BE2C (cell line): Measurements from ENCODE around the gene CHAMP1.

Experiments used
- DNase-seq: peaks from one replicate; pipeline ENCODE4 v3.0.0-alpha.2; 2020
- H3K27me3 ChIP-seq: fragments of 250-450 bp; sonication (Bioruptor Pico); 2 replicates; pipeline ENCODE4 v1.5.1; 2020; ENCODE audit warnings: mild to moderate bottlenecking
- H3K36me3 ChIP-seq: fragments of 250-450 bp; sonication (Bioruptor Pico); 2 replicates; pipeline ENCODE4 v1.5.1; 2020; ENCODE audit warnings: mild to moderate bottlenecking
- H3K4me1 ChIP-seq: fragments of 250-450 bp; sonication (Bioruptor Pico); 2 replicates; pipeline ENCODE4 v1.5.1; 2020
- H3K4me3 ChIP-seq: 2 replicates; pipeline ENCODE4 v1.5.1; 2011; ENCODE audit warnings: low read depth, low read length
- H3K9me3 ChIP-seq: fragments of 250-450 bp; sonication (Bioruptor Pico); 2 replicates; pipeline ENCODE4 v1.5.1; 2020
- TF ChIP-seq, protein P1 (sequence below): IDR thresholded peaks from 2 replicates; pipeline ENCODE4 v1.5.1; 2012; ENCODE audit warnings: mild to moderate bottlenecking, low read depth, low read length

The CHAMP1 gene

DNA sequence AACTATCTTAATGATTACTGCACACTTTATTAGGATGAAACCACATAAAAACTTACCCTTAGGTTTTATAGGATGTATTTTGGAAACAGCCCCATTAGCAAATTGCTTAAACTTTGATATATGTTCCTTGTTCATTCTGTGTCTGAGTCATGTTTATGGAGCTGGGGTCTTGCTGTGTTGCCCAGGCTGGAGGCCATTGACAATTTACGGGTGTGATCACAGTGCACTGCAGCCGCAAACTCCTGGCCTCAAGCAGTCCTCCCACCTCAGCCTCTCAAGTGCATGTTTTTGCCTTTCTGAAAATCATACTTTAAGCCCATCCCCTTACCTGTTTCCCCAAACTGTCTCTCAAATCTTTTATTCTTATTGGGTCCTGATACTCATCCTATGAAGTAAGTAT is 5.2 kb upstream of the CHAMP1 start:
- Histone ChIP-seq H3K36me3 (peaks cover 10% of the 10 kb centered on the region; the same call in 1 of the 2 replicates), H3K9me3 (no peaks in the 10 kb centered on the region), H3K27me3 (no peaks in the 10 kb centered on the region), H3K4me3 (no peak overlapping the region), H3K4me1 (no peaks in the 10 kb centered on the region; the same call in 1 of the 2 replicates)
- no peak for DNase-seq
- TF ChIP-seq, protein P1, sequence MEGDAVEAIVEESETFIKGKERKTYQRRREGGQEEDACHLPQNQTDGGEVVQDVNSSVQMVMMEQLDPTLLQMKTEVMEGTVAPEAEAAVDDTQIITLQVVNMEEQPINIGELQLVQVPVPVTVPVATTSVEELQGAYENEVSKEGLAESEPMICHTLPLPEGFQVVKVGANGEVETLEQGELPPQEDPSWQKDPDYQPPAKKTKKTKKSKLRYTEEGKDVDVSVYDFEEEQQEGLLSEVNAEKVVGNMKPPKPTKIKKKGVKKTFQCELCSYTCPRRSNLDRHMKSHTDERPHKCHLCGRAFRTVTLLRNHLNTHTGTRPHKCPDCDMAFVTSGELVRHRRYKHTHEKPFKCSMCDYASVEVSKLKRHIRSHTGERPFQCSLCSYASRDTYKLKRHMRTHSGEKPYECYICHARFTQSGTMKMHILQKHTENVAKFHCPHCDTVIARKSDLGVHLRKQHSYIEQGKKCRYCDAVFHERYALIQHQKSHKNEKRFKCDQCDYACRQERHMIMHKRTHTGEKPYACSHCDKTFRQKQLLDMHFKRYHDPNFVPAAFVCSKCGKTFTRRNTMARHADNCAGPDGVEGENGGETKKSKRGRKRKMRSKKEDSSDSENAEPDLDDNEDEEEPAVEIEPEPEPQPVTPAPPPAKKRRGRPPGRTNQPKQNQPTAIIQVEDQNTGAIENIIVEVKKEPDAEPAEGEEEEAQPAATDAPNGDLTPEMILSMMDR = no peak

DNA sequence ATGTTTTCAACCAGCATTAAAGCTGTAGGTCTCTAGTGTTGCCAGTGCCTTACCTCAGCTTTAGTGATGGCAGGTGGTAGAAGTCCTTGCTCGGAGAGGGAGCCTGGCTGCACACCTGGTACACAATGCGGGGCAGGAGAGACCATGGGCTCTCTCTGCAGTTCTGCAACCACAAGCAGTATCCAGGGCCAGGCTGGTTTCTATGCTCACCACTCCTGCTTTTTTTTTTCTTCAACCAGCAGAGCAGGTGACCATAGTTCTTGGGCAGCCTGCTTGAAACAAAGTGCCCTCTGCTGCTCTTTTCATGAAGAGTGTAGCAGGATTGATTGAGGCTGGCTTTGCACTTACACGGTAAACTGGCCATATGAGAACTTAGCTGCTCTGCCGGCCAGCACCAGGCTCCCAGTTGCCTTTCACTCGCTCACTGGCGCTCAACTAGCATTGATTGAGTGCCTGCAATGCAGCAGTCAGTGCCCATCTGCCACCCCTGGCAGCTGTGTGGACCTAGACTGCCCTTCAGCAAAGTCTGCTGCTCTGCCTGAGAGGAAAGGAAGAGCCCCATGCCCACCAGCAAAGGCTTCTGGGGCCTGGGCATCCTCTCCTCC is 4.4 kb upstream of the CHAMP1 start:
- peaks cover 6% of the 10 kb centered on the region; the same call in 1 of the 2 replicates for H3K36me3 ChIP-seq
- H3K27me3 ChIP-seq = no peaks in the 10 kb centered on the region
- DNase-seq = no peak
- no peaks in the 10 kb centered on the region; the same call in 1 of the 2 replicates for H3K4me1 ChIP-seq
- H3K4me3 ChIP-seq = no peak overlapping the region
- TF ChIP-seq, protein P1 = no peak
- H3K9me3 ChIP-seq = no peaks in the 10 kb centered on the region

DNA sequence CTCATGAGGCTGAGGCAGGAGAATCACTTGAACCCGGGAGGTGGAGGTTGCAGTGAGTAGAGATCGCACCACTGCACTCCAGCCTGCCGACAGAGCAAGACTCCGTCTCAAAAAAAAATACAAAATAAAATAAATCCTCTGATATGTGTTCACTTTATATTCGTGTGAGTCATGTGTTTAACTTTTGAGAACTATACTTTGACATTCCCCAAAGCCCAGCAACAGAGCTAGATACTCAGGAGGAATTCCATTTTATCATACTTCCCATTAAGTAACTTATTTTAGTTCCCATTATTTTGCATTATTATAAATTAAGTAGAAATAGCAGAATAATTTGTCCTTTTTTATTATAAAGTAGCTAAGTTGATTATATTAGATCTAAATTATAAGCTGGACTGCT is 3.3 kb upstream of the CHAMP1 start:
- Histone ChIP-seq H3K27me3 (no peaks in the 10 kb centered on the region), H3K9me3 (no peaks in the 10 kb centered on the region), H3K4me1 (no peaks in the 10 kb centered on the region; the same call in 1 of the 2 replicates), H3K4me3 (no peak overlapping the region), H3K36me3 (peaks cover 1% of the 10 kb centered on the region; the same call in 1 of the 2 replicates)
- TF ChIP-seq, protein P1 = no peak
- DNase-seq = no peak

DNA sequence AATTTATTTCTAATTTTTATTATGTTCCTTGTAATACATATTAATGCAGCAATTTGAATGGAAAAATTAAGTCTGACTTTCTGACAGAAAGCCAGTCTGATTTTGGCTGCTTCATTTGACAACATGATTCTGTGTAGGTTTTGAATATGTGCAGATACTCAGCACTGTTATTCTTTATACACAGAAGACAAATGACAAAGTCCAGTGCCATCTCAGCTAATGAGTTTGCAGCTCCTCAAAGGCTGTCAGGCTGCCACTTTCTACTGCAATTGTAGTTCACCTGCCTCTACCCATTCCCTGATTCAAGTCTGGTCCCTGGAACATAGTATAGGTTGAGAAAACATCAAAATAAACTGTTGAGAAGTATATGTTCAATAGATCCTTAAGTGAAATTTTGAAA is 2.9 kb upstream of the CHAMP1 start:
- TF ChIP-seq, protein P1 = no peak
- no peaks in the 10 kb centered on the region; the same call in 1 of the 2 replicates for H3K4me1 ChIP-seq
- H3K27me3 ChIP-seq = no peaks in the 10 kb centered on the region
- no peaks in the 10 kb centered on the region; the same call in 1 of the 2 replicates for H3K36me3 ChIP-seq
- H3K4me3 ChIP-seq = no peak overlapping the region
- DNase-seq = no peak
- H3K9me3 ChIP-seq = no peaks in the 10 kb centered on the region

DNA sequence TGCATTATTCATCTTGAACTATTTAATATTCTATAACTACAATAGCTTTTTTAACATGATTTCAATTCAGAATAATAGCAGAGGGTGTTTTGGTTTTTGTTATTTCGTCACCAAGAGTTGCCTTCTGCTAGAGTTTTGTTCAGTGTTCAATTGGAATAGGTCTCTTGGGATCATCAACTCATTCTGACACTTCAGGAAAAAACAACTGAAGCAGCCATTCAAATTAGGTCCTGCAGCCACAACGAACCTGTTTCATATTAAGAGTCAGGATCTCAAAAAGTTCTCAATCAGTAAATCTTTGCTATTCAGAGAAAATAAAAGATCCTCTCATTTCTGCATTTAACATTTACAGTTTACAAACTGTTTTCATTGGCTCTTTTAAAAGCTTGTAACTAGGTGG is 2.4 kb upstream of the CHAMP1 start:
- Histone ChIP-seq H3K4me1 (no peaks in the 10 kb centered on the region; the same call in 1 of the 2 replicates), H3K4me3 (no peak overlapping the region), H3K9me3 (no peaks in the 10 kb centered on the region), H3K36me3 (peaks cover 4% of the 10 kb centered on the region), H3K27me3 (no peaks in the 10 kb centered on the region)
- TF ChIP-seq, protein P1 = no peak
- no peak for DNase-seq

DNA sequence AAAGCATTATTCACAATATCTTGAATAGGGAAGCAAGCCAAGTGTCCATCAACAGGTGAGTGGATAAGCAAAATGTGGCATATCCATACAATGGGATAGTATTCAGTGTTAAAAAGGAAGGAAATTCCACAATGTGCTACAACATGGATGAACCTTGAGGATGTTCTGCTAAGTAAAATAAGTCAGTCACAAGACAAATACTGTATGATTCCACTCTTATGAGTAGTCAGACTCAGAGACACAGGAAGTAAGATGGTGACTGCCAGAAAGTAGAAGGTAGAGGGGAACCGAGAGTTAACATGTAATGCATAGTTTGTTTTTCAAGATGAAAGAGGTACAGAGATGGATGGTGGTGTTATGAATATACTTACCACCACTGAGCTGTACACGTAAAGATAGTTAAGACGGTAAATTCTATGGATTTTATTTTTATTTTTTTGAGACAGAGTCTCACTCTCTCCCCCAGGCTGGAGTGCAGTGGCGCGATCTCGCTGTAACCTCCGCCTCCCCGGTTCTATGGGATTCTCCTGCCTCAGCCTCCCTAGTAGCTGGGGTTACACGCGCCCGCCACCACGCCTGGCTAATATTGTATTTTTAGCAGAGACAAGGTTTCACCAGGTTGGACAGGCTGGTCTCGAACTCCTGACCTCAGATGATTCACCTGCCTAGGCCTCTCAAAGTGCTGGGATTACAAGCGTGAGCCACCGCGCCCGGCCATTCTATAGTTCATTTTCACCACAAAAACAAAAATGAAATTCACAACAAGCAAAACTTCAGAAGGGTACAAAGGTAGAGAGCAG is 1.0 kb upstream of the CHAMP1 start:
- Histone ChIP-seq H3K4me1 (no peaks in the 10 kb centered on the region; the same call in 1 of the 2 replicates), H3K9me3 (no peaks in the 10 kb centered on the region), H3K27me3 (no peaks in the 10 kb centered on the region), H3K4me3 (peak overlapping the region; percentile 84), H3K36me3 (peaks cover 6% of the 10 kb centered on the region)
- DNase-seq = no peak
- TF ChIP-seq, protein P1 = no peak
